GM21576 (cell line): ENCODE measurements around the gene PBX2.
A peak's percentile ranks its signal among the peaks of the same experiment; 100 is the strongest.

Experiments
- ATAC-seq: cut with Tn5 transposase; IDR thresholded peaks from one replicate; pipeline ENCODE4 v1.9.1; 2021; ENCODE audit warnings: mild to moderate bottlenecking, moderate library complexity; ENCODE audit not compliant: unreplicated experiment

The PBX2 gene

GRCh38 chr6:32175322-32175710, 14.7 kb downstream of the PBX2 start:
- no peak for ATAC-seq

- no peak for ATAC-seq
Measured at GRCh38 chr6:32174416-32174815, 15.6 kb downstream of the PBX2 start.

- no peak for ATAC-seq
Measured at GRCh38 chr6:32173051-32173727, 16.8 kb downstream of the PBX2 start.

GRCh38 chr6:32171234-32171633, 18.8 kb downstream of the PBX2 start:
- ATAC-seq: no peak

DNA sequence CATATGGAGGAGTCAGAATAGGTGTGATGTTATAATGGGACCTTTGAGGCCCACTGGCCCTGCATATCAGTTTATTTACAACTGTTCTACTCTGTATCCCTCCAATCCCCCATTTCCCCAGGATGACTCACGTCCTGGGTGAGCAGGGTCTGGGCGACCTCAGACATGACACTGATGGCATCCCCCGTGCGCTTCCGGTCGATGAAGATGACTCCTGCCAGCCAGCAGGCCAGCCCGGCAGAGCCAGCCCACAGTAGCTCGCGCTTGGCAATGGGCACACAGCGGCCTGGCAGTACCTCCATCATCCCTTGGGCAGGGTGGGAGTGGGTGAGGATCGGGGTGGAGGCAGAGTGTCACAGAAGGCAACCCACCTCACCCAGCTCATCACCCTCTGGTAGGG, 19.7 kb downstream of the PBX2 start:
- ATAC-seq: no peak

DNA sequence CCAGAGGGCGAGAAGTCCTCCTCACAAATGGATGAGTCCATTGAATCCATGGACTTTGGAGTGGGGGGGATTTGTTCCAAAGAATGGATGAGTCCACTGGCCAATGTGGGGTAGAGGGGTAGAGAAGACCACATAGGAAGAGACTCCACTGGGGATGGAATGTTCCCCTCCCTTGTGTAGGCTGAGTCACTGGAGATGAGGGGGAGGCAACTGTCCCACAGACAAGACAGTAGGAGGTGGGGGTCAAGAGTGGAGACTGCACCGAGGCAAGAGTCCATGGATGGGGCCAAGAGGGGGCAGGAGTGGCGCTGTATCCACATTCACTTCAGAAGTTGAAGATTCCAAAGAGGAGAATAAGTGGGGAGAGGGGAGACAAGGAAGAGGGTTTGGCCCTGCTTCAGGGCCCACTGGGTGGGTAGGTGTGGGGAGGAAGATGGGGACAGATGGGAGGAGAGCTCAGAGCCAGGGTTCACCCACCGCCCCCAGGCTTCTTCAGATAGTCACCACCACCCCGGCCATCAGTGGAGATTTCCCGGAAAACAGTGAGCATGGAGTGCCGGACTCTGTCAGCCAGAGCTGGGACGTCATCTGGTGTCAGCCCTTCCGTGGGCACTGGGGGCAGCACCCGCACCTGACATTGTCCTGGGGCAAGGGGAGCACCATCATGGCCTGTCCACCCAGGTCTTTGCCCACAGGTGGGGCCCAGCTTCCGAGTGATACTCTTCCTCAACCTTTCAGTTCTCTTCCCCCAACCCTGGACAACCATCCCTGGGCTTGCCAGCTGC, 21.0 kb downstream of the PBX2 start:
- no peak for ATAC-seq

DNA sequence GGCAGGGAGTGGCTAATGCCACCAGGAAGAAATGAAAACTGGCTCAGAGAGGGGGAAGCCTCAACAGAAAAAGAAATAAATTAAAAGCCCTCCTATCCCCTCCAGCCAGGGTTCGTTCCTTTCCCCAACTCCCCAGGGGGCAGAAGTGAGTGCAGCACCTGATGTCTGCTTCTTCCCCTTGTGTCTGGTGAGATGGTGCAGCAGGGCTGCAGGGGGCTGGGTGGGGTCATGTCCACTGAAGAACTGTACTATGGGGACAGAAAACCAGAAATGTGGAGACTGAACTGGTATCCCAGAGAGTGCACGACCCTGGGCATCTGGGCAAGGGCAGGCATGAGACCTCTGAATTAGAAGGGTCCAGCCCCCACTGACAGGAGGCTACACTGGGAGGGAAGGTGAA, 21.7 kb downstream of the PBX2 start:
- no peak for ATAC-seq

GRCh38 chr6:32167761-32168262, 22.2 kb downstream of the PBX2 start:
- no peak for ATAC-seq

DNA sequence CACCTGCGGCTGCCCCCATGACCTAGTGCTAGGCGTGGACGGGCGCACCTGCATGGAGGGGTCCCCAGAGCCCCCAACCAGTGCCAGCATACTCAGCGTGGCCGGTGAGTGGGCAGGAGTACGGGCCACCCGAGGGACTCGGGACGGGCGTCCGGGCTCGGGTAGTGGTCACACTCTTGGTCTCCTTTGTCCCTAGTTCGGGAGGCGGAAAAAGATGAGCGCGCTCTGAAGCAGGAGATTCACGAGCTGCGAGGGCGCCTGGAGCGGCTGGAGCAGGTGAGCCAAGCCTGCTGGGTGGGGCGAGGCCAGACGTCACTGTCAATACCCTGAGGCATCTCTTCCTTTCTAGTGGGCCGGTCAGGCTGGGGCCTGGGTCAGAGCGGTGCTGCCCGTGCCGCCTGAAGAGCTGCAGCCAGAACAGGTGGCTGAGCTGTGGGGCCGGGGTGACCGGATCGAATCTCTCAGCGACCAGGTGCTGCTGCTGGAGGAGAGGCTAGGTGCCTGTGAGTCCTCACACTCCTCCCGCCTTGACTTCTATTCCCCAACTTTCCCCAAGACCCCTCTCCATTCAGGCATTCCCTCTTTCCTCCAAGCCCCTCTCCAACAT, 22.7 kb downstream of the PBX2 start:
- no peak for ATAC-seq

DNA sequence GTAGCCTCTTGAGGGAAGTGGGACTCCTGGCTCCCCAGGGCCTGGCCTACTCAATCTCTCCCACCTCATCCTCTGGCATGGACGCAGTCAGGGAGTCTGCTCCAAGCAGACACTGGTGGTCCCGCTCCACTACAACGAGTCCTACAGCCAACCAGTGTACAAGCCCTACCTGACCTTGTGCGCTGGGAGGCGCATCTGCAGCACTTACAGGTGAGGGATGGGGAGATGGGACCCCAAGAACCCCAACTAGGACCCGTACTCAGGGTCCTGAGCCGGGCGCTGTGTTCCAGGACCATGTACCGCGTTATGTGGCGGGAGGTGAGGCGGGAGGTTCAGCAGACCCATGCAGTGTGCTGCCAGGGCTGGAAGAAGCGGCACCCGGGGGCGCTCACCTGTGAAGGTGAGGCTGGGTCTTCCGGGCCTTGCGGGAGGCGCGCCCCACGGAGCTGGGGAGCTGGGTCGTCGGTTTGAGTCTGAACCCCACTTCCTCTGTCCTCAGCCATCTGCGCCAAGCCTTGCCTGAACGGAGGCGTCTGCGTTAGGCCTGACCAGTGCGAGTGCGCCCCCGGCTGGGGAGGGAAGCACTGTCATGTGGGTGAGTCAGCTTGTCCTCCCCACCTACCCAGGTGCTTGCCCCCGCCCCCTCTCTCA, 23.5 kb downstream of the PBX2 start:
- ATAC-seq: no peak

DNA sequence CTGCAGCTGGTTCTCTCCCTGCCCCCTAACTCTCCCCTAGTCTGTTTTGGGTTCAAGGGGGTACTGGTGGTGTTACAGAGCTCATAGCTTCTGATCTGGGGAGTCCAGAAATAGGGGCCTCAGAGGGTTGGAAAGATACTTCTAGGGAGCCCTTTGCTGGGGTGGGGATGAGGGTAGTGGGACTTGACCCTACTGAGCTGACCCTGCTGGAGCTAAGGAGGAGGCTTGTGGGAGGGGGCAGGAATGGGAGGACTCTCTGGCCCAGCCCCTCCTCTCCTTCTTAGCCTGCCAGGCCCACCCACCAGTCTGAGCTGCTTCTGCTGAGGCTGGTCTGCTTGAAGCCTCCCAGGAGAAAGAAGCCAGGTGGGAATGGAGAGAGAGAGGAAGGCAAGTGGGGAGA, 25.7 kb downstream of the PBX2 start, which contains the start of gene EGFL8:
Gene EGFL8, plus strand, starts transcription at position 301 of the 400 bp plus-strand sequence. CDS start 1,571 bp downstream, outside the sequence.
- ATAC-seq: no peak

DNA sequence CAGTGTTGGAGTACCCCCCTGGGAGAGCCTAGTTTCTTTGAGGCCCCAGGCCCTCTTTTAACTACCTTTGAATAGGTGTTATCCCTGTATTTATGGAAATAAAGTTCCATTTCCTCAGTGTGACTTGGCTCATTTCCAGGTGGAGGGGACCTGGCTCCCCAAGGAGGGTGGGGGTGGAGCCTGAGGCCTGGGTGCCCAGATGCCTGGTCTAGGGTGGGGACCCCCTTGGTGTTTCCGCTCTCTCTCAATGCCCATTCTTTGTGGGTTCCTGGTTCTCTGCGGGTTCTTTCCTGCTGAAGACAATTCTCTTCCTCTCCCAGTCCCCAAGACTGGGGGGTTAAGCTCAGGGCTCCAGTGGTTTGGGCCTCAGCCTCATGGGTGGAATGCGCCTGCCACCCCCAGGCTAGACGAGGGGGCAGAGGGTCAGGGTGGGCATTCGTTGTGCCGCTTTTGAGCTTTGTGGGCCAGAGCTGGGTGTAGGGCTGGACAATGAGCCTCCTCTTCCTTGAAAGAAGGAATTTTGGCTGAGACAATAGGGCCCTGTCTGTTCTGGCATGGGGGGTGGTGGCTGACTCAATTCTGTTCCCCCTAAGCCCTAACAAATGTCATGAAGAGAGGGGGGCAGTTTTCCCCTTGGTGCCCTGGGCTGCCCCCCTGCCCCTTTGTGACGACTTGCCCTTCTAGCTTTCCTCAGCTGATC, 26.3 kb downstream of the PBX2 start:
- no peak for ATAC-seq

GRCh38 chr6:32158052-32158451, 31.9 kb downstream of the PBX2 start:
- ATAC-seq: no peak

GRCh38 chr6:32156891-32157290, 33.1 kb downstream of the PBX2 start:
- ATAC-seq: no peak

GRCh38 chr6:32154514-32155161, 35.4 kb downstream of the PBX2 start:
- ATAC-seq: peak; percentile 63

- peak; percentile 22 for ATAC-seq
Measured at GRCh38 chr6:32153564-32154513, 36.2 kb downstream of the PBX2 start, which contains the start of gene PPT2. Gene PPT2 (plus strand): TSS chr6:32154141. CDS start chr6:32154595, 454 bp downstream.

- ATAC-seq: no peak
Measured at GRCh38 chr6:32152769-32153563, 37.0 kb downstream of the PBX2 start.
